ENCODE measurements around the gene ACTR3.

DNA sequence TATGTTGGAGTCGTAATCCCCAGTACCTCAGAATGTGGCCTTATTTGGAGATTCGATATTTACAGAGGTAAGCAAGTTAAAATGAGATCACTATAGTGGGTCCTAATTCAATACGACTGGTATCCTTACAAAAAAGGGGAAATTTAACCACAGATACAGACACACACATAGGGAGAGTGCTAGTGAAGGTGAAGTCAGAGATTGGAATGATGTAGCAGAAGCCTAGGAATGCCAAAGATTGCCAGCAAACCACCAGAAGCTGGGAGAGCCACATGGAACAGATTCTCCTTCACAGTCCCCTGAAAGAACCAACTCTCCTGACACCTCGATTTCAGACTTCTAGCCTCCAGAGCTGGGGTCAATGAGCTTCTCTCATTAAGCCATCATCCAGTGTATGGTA lies 17.7 kb upstream of the ACTR3 start:
- TF ChIP-seq, protein P1, sequence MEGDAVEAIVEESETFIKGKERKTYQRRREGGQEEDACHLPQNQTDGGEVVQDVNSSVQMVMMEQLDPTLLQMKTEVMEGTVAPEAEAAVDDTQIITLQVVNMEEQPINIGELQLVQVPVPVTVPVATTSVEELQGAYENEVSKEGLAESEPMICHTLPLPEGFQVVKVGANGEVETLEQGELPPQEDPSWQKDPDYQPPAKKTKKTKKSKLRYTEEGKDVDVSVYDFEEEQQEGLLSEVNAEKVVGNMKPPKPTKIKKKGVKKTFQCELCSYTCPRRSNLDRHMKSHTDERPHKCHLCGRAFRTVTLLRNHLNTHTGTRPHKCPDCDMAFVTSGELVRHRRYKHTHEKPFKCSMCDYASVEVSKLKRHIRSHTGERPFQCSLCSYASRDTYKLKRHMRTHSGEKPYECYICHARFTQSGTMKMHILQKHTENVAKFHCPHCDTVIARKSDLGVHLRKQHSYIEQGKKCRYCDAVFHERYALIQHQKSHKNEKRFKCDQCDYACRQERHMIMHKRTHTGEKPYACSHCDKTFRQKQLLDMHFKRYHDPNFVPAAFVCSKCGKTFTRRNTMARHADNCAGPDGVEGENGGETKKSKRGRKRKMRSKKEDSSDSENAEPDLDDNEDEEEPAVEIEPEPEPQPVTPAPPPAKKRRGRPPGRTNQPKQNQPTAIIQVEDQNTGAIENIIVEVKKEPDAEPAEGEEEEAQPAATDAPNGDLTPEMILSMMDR (IDR thresholded peaks at IDR 0.05; ENCODE audit: low read depth, low read length) = no peak
- TF ChIP-seq POLR2A (IDR thresholded peaks at IDR 0.05; ENCODE audit: extremely low read depth, insufficient read length) = no peak
- TF ChIP-seq, protein P2, sequence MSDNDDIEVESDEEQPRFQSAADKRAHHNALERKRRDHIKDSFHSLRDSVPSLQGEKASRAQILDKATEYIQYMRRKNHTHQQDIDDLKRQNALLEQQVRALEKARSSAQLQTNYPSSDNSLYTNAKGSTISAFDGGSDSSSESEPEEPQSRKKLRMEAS (IDR thresholded peaks at IDR 0.05; ENCODE audit: low read depth, low read length) = no peak
